ES-I3 (cell line): ENCODE results near the gene KDM4C.

Experiments used
- H3K36me3 ChIP-seq: 2 replicates; pipeline ENCODE4 v1.6.1; 2013; ENCODE audit warnings: mild to moderate bottlenecking, low read length, control low read depth, moderate library complexity; ENCODE audit not compliant: insufficient read depth
- H3K4me1 ChIP-seq: 2 replicates; pipeline ENCODE4 v1.6.1; 2013; ENCODE audit warnings: mild to moderate bottlenecking, control low read depth, low read length; ENCODE audit not compliant: insufficient read depth
- H3K9ac ChIP-seq: 2 replicates; pipeline ENCODE4 v1.6.1; 2013; ENCODE audit warnings: low read depth, mild to moderate bottlenecking, low read length, moderate library complexity
- H3K9me3 ChIP-seq: 2 replicates; pipeline ENCODE4 v1.6.1; 2013; ENCODE audit warnings: mild to moderate bottlenecking, low read length, moderate library complexity; ENCODE audit not compliant: control insufficient read depth, insufficient read depth

The KDM4C gene

DNA sequence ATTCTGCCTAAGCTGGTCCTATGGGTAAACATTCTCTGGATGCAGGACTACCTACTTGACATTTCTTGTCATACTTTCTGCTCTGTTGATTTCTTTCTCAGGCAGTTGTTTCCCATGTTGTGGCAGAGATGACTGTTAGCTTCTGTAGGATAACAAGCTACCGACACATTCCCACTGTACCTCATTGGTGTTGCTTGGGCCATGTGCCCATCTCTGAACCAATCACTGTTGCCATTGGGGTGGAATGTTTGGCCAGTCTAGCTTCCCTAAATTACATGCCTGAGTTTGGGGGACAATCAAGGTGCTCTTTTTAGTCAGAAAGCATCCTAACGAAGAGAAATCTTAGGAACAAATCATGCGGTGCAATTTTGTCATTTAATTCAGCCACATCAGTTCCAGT, 212.0 kb downstream of the KDM4C start:
- H3K9ac ChIP-seq: no peak overlapping the region
- H3K36me3 ChIP-seq: no peaks in the 10 kb centered on the region
- H3K4me1 ChIP-seq: no peaks in the 10 kb centered on the region
- H3K9me3 ChIP-seq: no peaks in the 10 kb centered on the region

DNA sequence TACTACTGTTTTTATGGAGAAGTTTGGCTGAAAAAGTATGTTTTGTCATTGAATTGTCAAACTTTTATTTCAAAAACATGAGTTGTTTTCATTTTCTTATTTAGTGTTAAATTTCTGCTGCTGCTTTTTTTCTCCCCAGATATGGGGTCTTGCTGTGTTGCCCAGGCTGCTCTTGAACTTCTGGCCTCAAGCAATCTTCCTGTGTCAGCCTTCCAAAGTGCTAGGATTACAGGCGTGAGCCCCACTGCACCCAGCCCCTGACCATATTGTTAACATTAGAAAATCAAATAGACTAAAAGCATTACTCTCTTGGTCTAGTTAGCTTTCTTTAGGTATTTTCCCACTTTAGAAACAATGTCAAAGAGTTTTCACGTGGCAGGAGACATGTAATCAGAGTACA, 215.3 kb downstream of the KDM4C start:
- Histone ChIP-seq H3K9me3 (no peaks in the 10 kb centered on the region), H3K9ac (no peak overlapping the region), H3K4me1 (no peaks in the 10 kb centered on the region), H3K36me3 (no peaks in the 10 kb centered on the region)

DNA sequence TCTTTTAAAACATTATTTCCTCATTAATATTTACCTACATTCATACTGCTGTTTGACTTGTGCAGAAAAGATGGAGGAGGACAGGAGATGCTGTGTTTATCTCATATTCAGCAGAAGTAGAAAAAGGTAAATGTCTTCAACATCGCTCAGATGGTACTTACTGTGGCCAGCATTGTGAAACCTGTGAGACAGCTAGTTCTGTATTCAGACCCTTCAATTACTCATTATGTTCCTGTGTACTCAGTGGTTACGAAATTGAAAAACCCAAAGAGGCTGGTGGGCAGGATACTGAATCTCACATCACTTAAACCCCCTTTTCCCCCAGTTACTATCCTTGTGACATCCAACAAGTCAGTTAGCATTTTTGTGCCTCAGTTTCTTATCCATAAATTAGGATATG, 216.0 kb downstream of the KDM4C start:
- Histone ChIP-seq H3K9ac (no peak overlapping the region), H3K9me3 (no peaks in the 10 kb centered on the region), H3K36me3 (no peaks in the 10 kb centered on the region), H3K4me1 (no peaks in the 10 kb centered on the region)

DNA sequence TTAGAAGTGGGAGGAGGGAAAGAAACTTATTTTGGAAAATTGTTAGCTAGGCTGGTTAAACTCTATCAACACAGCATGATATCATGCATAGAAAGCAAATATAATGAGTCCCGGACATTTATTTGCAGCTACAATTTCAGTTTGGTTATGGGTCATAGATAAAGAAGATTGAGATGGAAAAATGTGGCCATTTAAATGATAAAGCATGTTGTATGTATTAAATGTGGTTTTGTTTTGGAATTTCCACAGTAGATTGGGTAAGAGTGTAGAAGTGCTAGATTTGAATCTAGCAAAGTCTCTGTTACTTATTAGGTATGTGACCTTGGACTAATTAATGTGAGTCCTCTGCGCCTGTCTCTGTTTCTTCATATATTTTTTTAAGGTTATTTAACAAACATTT, 217.4 kb downstream of the KDM4C start:
- H3K36me3 ChIP-seq: no peaks in the 10 kb centered on the region
- H3K9me3 ChIP-seq: no peaks in the 10 kb centered on the region
- H3K4me1 ChIP-seq: no peaks in the 10 kb centered on the region
- H3K9ac ChIP-seq: no peak overlapping the region

DNA sequence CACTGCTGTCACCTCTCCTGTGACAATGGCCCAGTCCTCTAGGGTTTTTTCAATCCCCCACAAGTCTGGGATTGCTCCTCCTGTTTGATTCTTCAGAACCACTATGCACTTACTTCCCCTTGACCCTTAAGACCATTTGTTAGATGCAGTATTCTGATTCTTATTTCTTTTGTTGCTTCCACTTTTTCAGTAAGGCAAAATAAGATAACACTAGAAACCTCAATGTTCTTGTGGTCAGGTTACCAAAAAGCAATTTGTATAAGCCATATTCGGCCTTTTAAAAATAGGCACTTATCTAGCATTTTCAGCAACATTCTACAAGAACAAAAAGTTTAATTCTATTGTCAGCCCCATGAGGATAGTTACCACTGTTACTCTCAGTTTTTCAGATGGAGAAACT, 220.0 kb downstream of the KDM4C start:
- no peaks in the 10 kb centered on the region for H3K36me3 ChIP-seq
- no peak overlapping the region for H3K9ac ChIP-seq
- H3K9me3 ChIP-seq: no peaks in the 10 kb centered on the region
- no peaks in the 10 kb centered on the region for H3K4me1 ChIP-seq

DNA sequence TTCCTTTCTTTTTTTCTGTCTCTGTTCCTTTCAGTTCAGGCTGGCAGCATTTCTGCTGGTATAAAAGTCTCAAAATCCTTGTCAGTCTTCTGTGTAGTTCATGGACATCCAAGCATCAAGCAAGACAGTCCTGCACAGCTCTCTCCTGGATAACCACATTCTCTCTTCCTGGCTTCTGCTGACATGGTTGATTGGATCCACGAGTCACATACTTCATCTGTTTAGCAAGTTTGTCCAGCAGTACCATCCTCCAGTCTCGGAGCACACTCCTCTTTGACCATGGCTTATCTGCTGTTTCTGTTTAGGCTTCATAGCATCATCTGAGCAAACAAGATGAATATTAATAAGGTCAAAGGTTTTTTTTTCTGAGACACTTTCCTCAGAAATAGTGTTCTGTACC, 220.8 kb downstream of the KDM4C start:
- H3K9me3 ChIP-seq: no peaks in the 10 kb centered on the region
- no peaks in the 10 kb centered on the region for H3K36me3 ChIP-seq
- H3K4me1 ChIP-seq: no peaks in the 10 kb centered on the region
- H3K9ac ChIP-seq: no peak overlapping the region

DNA sequence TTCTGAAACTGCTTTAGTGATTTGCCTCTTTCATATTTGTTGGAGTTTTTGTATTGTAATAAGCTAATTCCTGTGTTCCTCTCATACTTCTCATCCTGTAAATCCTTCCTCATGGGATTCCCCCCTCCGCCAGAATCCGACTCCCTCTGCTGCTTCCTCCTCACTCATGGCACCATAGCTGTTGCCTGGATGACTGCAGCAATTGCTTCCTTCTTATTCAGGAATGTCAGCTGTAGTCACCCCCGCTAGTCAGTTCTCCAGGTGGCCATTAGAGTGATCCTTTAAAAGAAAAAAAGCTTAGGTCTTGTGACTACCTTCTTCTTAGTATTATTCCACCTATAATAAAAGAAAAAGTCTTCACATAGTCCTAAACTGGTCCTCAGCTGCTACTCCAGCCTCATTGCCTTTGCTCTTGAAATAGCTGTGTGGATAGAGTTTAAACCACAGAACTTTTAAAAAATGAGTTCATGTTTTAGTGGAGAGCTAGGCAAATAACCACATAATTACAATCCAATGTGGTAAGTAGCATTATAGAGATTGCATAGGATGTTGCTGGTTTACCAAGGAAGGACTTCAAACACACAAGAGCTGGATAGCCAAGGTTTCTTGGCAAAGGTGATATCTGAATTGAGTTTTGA, 227.3 kb downstream of the KDM4C start:
- Histone ChIP-seq H3K36me3 (no peaks in the 10 kb centered on the region; the same call in 1 of the 2 replicates), H3K9me3 (no peaks in the 10 kb centered on the region), H3K4me1 (peaks cover 13% of the 10 kb centered on the region; the same call in 1 of the 2 replicates), H3K9ac (no peak overlapping the region)

DNA sequence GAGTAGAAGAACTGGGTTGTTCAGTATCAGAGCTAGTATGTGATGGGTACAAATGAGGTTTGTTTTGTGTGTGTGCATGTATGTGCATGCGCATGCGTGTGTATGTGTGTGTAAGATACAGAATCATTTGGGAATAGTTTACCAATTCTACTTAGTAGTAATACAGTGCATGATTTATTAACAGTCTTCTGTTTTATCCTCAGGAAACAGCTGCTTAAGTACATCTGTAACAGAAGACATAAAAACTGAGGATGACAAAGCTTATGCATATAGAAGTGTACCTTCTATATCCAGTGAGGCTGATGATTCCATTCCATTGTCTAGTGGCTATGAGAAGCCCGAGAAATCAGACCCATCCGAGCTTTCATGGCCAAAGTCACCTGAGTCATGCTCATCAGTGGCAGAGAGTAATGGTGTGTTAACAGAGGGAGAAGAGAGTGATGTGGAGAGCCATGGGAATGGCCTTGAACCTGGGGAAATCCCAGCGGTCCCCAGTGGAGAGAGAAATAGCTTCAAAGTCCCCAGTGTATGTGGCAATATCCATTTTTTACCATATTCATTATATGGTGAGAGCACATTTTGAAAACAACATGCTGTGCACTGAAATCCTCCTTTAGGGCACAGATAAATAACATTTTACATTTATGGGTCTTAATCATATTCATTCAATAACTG, 228.5 kb downstream of the KDM4C start:
- Histone ChIP-seq H3K36me3 (no peaks in the 10 kb centered on the region; the same call in 1 of the 2 replicates), H3K9ac (no peak overlapping the region)

DNA sequence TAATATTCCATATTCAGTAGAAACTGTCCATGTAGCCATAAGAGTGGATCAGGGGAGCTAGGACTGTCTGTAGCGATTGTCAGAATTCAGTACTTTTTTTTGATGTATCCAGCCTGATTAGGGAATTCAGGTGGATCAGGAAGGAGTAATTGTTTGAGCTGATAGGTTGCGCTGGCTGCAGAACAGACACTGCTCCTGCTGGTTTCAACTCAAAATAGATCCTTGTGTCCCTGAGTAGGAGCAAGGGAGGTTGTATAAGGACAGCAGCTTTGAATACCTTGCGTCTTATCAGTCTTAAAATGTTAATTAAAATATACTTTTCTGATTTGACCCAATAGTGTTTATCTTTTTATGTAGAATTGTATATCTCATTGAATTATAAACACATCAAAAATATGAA, 229.6 kb downstream of the KDM4C start:
- no peaks in the 10 kb centered on the region for H3K9me3 ChIP-seq
- peaks cover 13% of the 10 kb centered on the region; the same call in 1 of the 2 replicates for H3K4me1 ChIP-seq
- no peak overlapping the region for H3K9ac ChIP-seq
- no peaks in the 10 kb centered on the region; the same call in 1 of the 2 replicates for H3K36me3 ChIP-seq

More for the DNA sequence above, 228.5 kb downstream of the KDM4C start:
- Histone ChIP-seq H3K4me1 (peaks cover 13% of the 10 kb centered on the region; the same call in 1 of the 2 replicates), H3K9me3 (no peaks in the 10 kb centered on the region)

DNA sequence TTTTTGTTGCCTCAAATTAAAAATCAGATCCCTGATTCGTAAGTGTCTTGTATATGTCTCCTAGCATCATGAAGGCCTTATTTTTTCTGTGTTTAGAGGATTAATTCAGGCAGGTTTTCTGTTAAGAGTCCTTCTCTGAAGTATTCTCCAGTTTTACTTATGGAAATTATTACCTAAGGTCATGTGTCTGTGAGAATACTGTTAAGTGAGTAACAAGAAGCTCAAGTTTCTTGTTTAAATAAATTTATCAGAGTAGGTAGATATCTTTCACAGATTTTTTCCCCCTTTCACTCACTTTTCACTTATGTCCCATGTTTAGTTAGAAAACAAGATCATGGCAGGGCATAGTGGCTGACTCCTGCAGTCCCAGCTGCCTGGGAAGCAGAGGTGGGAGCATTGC, 233.6 kb downstream of the KDM4C start:
- Histone ChIP-seq H3K9me3 (no peaks in the 10 kb centered on the region), H3K9ac (no peak overlapping the region), H3K36me3 (no peaks in the 10 kb centered on the region; the same call in 1 of the 2 replicates), H3K4me1 (no peaks in the 10 kb centered on the region)

DNA sequence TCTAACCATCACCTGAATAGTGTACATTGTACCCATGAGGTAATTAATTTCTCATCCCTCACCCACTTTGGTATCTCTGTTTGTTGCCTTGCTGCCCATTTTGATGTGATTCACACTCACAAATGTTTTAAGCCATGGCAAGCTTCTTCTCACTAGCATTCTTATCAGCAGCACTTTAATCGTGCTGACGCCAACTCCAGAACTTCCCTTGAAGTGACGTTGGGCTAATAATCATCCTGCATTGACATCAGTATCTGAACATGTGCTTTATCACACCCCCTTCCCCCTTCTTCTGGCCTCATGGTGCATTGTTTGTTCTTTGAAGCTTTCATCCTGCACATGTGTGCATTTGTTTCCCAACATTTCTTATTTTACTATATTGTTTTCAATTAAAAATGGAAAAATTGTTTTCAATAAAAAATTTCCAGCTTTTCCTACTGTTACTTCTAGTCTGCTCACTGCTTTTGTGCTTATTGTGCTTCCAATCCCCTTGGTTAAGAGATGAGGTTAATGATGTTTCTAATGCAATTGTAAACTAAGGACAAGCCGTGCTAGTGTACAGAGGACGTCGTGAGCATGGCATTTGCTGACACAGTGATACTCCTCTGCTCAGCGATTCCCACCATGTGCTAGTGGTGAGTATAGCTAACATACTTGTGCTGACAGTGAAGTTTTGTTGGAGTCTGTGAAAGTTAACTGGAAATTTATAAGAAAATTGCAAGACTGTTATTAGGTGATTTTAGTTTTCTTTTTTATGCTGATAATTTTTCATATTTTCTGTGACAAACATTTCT, 238.5 kb downstream of the KDM4C start:
- Histone ChIP-seq H3K9me3 (no peaks in the 10 kb centered on the region), H3K9ac (no peak overlapping the region), H3K4me1 (no peaks in the 10 kb centered on the region; the same call in 1 of the 2 replicates), H3K36me3 (no peaks in the 10 kb centered on the region)

DNA sequence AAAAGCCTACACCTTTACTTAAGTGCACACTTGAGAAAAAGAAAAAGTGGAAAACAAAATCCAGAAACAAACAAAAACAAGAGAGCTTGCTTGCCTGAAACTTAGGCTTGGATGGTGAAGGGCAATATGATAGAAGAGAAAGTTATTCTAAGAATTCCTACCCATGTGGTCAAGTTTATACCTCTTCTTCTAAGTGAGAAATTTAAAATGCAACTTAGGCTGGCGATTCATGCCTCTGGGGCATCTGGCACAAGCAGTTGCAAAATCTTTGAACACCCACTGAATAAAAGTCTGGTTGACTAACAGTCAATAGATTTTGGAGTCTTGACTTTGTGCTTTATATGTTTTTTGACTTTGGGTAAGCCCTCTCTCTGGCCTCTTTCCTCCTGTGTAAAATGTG, 239.6 kb downstream of the KDM4C start:
- Histone ChIP-seq H3K9ac (no peak overlapping the region), H3K4me1 (no peaks in the 10 kb centered on the region; the same call in 1 of the 2 replicates), H3K36me3 (no peaks in the 10 kb centered on the region), H3K9me3 (no peaks in the 10 kb centered on the region)

DNA sequence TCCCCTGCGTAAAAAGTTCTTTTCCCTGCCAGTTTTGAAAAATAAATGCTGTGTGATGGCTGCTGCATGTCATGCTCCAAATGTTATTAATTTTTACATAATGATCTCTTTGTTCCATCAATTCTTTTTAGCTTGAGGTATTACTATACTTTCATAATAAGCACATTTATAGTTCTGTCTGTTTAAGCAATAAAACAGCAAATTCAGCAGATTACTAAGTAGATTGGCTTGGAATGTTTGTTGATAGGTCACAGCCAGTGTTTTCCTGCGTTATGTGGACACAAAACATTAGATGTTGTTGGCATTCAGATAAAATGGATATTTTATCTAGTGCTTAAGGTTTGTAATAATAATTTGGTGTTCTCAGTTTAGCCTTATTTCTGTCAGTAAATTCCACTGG, 242.0 kb downstream of the KDM4C start:
- Histone ChIP-seq H3K36me3 (no peaks in the 10 kb centered on the region; the same call in 1 of the 2 replicates), H3K9me3 (no peaks in the 10 kb centered on the region), H3K4me1 (no peaks in the 10 kb centered on the region; the same call in 1 of the 2 replicates), H3K9ac (no peak overlapping the region)

DNA sequence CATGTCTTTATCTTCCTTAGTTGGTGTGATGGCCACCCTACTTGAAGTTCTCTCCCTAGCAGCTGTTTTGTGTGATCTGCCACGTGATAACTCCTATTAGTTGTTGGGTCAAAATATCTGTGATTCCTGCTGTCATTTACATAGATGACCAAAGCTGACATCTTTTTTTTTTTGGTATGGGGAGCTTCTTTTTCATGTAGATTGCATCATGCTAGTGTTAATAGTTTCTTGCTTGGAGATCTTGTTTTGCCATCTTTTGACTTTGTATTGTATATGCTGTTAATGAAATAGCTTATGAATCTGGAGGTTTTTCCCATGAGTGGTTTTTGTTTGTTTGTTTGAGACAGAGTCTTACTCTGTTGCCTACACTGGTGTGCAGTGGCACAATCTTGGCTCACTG, 243.8 kb downstream of the KDM4C start:
- Histone ChIP-seq H3K9ac (no peak overlapping the region), H3K4me1 (no peaks in the 10 kb centered on the region; the same call in 1 of the 2 replicates), H3K36me3 (no peaks in the 10 kb centered on the region; the same call in 1 of the 2 replicates), H3K9me3 (no peaks in the 10 kb centered on the region)
